ENCODE data around the gene SUPV3L1. TPM values are rescaled to one million over a fixed set of nuclear protein-coding genes. Genes with fewer than 3 reads are reported as not detected.
A peak's percentile ranks its signal among the peaks of the same experiment; 100 is the strongest.

The SUPV3L1 gene
- total and polyA plus RNA-seq, 9 of the 15 experiments (the other 6 are each of a cell fraction or from before 2014, with no cell fraction given): 45.2 to 156 (median 92.6) TPM

GRCh38 chr10:69179743-69180524 is at the start of gene SUPV3L1 (continued):
- peak; percentile 99 for TF ChIP-seq CREM (IDR thresholded peaks at IDR 0.05; ENCODE audit: low read depth)
- peak; percentile 65; the same call in 1 of the 2 replicates for TF ChIP-seq MTA3 (IDR thresholded peaks at IDR 0.05; ENCODE audit: borderline replicate concordance)
- TF ChIP-seq UBTF (IDR thresholded peaks at IDR 0.05; ENCODE audit: borderline replicate concordance in 1 of 2, low read depth in 2 of 2, low read length in 2 of 2): peak; percentile 40 to 57; a peak in 1 of 4 replicates
- TF ChIP-seq ZNF561 (CRISPR knock-in tag; conservative IDR thresholded peaks at IDR 0.05): no peak
- TF ChIP-seq U2AF1 (optimal IDR thresholded peaks at IDR 0.05; ENCODE audit: low read depth, low read length): no peak
- peak; percentile 100 for TF ChIP-seq EP400 (IDR thresholded peaks at IDR 0.05)
- no peak for TF ChIP-seq SFPQ (IDR thresholded peaks at IDR 0.05; ENCODE audit: low read depth, low read length)
- TF ChIP-seq KDM2B (CRISPR knock-in tag; IDR thresholded peaks at IDR 0.05): no peak
- TF ChIP-seq PRDM10 (IDR thresholded peaks at IDR 0.05; ENCODE audit: partially characterized antibody): peak; percentile 15
- TF ChIP-seq MYNN (IDR thresholded peaks at IDR 0.05): peak; percentile 47; the same call in 1 of the 2 replicates
- no peak for TF ChIP-seq MYNN (CRISPR knock-in tag; IDR thresholded peaks at IDR 0.05)
- TF ChIP-seq MYC (IDR thresholded peaks at IDR 0.05; ENCODE audit: low read depth, low read length): peak; percentile 100
- TF ChIP-seq MYC (CRISPR knock-in tag; IDR thresholded peaks at IDR 0.05; ENCODE audit: borderline replicate concordance, low read depth): peak; percentile 99
- 0 out of 2 replicates have a peak, but pooled peaks have one; percentile 24 for TF ChIP-seq ZSCAN29 (IDR thresholded peaks at IDR 0.05)
- TF ChIP-seq SMAD1 (IDR thresholded peaks at IDR 0.05; ENCODE audit: low read depth, low read length, partially characterized antibody): peak; percentile 81
- TF ChIP-seq ZBTB12 (CRISPR knock-in tag; IDR thresholded peaks at IDR 0.05): peak; percentile 99
- TF ChIP-seq SMAD3 (CRISPR knock-in tag; conservative IDR thresholded peaks at IDR 0.05): no peak; the same call in none of the 2 replicates
- no peak for TF ChIP-seq BRCA1 (IDR thresholded peaks at IDR 0.05)
- no peak for TF ChIP-seq BRCA1 (CRISPR knock-in tag; IDR thresholded peaks at IDR 0.05)

Data from K562 (cell line).